ENCODE results near the gene GREB1.

The GREB1 gene

DNA sequence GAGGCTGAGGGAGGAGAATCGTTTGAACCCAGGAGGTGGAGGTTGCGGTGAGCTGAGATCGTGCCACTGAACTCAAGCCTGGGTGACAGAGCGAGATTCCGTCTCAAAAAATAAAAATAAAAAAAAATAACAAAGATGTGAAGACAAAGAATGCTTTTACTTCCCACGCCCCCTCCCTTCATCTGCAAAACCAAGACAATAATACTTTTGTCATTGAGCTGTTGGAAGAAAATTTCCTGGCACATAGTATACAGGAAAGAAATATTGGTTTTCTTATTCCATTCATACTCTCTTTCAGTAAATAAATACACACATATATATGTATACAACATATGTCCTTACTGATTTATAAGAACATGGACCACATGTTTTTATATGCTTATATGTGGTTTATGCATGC lies 12.2 kb downstream of the GREB1 start:
- Histone ChIP-seq H3K18ac (ENCODE audit: low read length) (no peak overlapping the region), H3K14ac (ENCODE audit: low read length) (no peak overlapping the region), H2AFZ (ENCODE audit: insufficient read depth, low read length, poor library complexity) (no peak overlapping the region)

DNA sequence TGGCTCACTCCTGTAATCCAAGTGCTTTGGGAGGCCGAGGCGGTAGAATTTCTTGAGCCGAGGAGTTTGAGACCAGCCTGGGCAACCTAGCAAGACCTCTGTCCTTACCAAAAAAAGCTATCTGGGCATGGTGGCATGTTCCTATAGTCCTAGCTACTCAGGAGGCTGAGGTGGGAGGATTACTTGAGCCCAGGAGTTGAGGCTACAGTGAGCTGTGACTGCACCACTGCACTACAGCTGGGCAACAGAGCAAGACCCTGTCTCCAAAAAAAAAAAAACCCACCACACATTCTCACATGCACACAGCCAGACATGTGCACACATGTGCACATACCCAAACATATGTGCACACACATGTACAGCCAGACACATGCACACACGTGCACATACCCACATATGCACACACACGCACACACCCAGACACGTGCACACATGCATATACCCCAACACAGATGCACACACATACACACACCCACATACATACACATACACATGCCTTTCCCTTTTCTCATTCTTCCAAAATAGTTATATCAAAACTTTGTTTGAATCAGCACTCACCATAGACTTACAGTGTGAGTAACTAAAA lies 14.2 kb downstream of the GREB1 start:
- Histone ChIP-seq H3K14ac (ENCODE audit: low read length) (no peak overlapping the region), H2AK5ac (ENCODE audit: low read length) (no peak overlapping the region), H3K79me2 (ENCODE audit: control insufficient read depth, insufficient read depth, low read length, poor library complexity) (no peaks in the 10 kb centered on the region), H4K8ac (ENCODE audit: low read depth, low read length) (no peak overlapping the region), H3K36me3 (ENCODE audit: control insufficient read depth in 1 of 2, insufficient read depth in 2 of 2, low read length in 2 of 2) (no peaks in the 10 kb centered on the region), H2BK120ac (ENCODE audit: insufficient read depth, low read length, poor library complexity) (no peak overlapping the region), H3K23ac (ENCODE audit: low read length) (no peak overlapping the region), H3K4ac (ENCODE audit: low read depth, low read length) (no peak overlapping the region), H3K4me3 (ENCODE audit: low read depth, low read length) (no peak overlapping the region), H2AFZ (ENCODE audit: insufficient read depth, low read length, poor library complexity) (no peak overlapping the region), H2BK12ac (ENCODE audit: low read length) (no peak overlapping the region), H3K18ac (ENCODE audit: low read length) (no peak overlapping the region), H3K27me3 (ENCODE audit: insufficient read depth, low read length) (no peaks in the 10 kb centered on the region), H3K79me1 (ENCODE audit: low read length) (no peaks in the 10 kb centered on the region), H3K27ac (ENCODE audit: low read depth, low read length) (no peak overlapping the region), H3K9ac (ENCODE audit: low read length) (no peak overlapping the region), H3K9me3 (ENCODE audit: insufficient read depth, low read depth, low read length) (no peaks in the 10 kb centered on the region), H3K4me1 (ENCODE audit: control insufficient read depth in 1 of 2, insufficient read depth in 2 of 2, low read length in 2 of 2) (peaks cover 0 to 6% of the 10 kb centered on the region in 2 experiments), H2BK5ac (ENCODE audit: low read depth, low read length, poor library complexity) (no peak overlapping the region), H3K4me2 (ENCODE audit: low read length) (no peak overlapping the region), H4K91ac (ENCODE audit: low read depth, low read length) (no peak overlapping the region), H4K12ac (ENCODE audit: low read depth, low read length) (no peak overlapping the region)
- no CpG with 5 or more reads among the region's 6 CpGs for WGBS (ENCODE audit: extremely low coverage, insufficient coverage, insufficient read length)
- no peak for DNase-seq

More for the DNA sequence above, 12.2 kb downstream of the GREB1 start:
- Histone ChIP-seq H3K4me3 (ENCODE audit: low read depth, low read length) (no peak overlapping the region), H3K23ac (ENCODE audit: low read length) (no peak overlapping the region), H4K8ac (ENCODE audit: low read depth, low read length) (no peak overlapping the region), H3K9me3 (ENCODE audit: insufficient read depth, low read depth, low read length) (no peaks in the 10 kb centered on the region), H3K36me3 (ENCODE audit: control insufficient read depth in 1 of 2, insufficient read depth in 2 of 2, low read length in 2 of 2) (no peaks in the 10 kb centered on the region), H4K12ac (ENCODE audit: low read depth, low read length) (no peak overlapping the region), H3K27me3 (ENCODE audit: insufficient read depth, low read length) (no peaks in the 10 kb centered on the region), H2AK5ac (ENCODE audit: low read length) (no peak overlapping the region), H3K9ac (ENCODE audit: low read length) (no peak overlapping the region), H2BK12ac (ENCODE audit: low read length) (no peak overlapping the region), H3K79me1 (ENCODE audit: low read length) (no peaks in the 10 kb centered on the region), H3K4me2 (ENCODE audit: low read length) (no peak overlapping the region), H2BK120ac (ENCODE audit: insufficient read depth, low read length, poor library complexity) (no peak overlapping the region), H3K27ac (ENCODE audit: low read depth, low read length) (no peak overlapping the region), H3K79me2 (ENCODE audit: control insufficient read depth, insufficient read depth, low read length, poor library complexity) (no peaks in the 10 kb centered on the region), H2BK5ac (ENCODE audit: low read depth, low read length, poor library complexity) (no peak overlapping the region), H3K4me1 (ENCODE audit: control insufficient read depth in 1 of 2, insufficient read depth in 2 of 2, low read length in 2 of 2) (peaks cover 4 to 13% of the 10 kb centered on the region in 2 experiments), H3K4ac (ENCODE audit: low read depth, low read length) (no peak overlapping the region), H4K91ac (ENCODE audit: low read depth, low read length) (no peak overlapping the region)
- DNase-seq: no peak
- no CpG with 5 or more reads among the region's 6 CpGs for WGBS (ENCODE audit: extremely low coverage, insufficient coverage, insufficient read length)

DNA sequence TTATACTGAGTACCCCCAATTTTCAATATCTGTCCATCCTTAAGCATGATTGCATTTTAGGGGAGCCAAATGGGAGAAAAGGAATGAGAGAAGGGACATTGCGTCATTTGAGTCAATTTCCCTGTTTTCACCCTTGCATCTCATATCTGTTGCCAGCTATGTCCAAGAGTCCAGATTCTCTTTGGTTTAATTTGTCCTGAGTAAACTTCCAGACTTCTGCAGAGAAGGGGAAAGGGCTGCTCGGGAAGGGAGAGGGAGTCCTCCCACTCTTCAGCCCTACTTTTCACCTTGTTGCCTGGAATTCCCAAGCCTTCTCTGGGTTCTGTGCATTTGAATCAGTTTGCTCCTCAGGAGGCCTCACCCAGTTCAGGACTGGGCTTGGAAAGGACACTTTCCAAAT lies 16.5 kb downstream of the GREB1 start:
- peaks cover 10% of the 10 kb centered on the region in 2 experiments for H3K4me1 ChIP-seq (ENCODE audit: control insufficient read depth in 1 of 2, insufficient read depth in 2 of 2, low read length in 2 of 2)
- H3K14ac ChIP-seq (ENCODE audit: low read length): no peak overlapping the region
- H2BK120ac ChIP-seq (ENCODE audit: insufficient read depth, low read length, poor library complexity): no peak overlapping the region
- no peaks in the 10 kb centered on the region for H3K36me3 ChIP-seq (ENCODE audit: control insufficient read depth in 1 of 2, insufficient read depth in 2 of 2, low read length in 2 of 2)
- DNase-seq: no peak
- H2BK12ac ChIP-seq (ENCODE audit: low read length): no peak overlapping the region
- H4K12ac ChIP-seq (ENCODE audit: low read depth, low read length): no peak overlapping the region
- H3K4me2 ChIP-seq (ENCODE audit: low read length): no peak overlapping the region
- H3K23ac ChIP-seq (ENCODE audit: low read length): no peak overlapping the region
- no peak overlapping the region for H3K4me3 ChIP-seq (ENCODE audit: low read depth, low read length)
- no peaks in the 10 kb centered on the region for H3K79me2 ChIP-seq (ENCODE audit: control insufficient read depth, insufficient read depth, low read length, poor library complexity)
- no peak overlapping the region for H4K8ac ChIP-seq (ENCODE audit: low read depth, low read length)
- no peak overlapping the region for H3K4ac ChIP-seq (ENCODE audit: low read depth, low read length)
- no peak overlapping the region for H2BK5ac ChIP-seq (ENCODE audit: low read depth, low read length, poor library complexity)
- H2AFZ ChIP-seq (ENCODE audit: insufficient read depth, low read length, poor library complexity): no peak overlapping the region
- no peak overlapping the region for H2AK5ac ChIP-seq (ENCODE audit: low read length)
- WGBS (ENCODE audit: extremely low coverage, insufficient coverage, insufficient read length): no CpG with 5 or more reads among the region's 2 CpGs
- no peak overlapping the region for H3K18ac ChIP-seq (ENCODE audit: low read length)
- no peak overlapping the region for H3K9ac ChIP-seq (ENCODE audit: low read length)
- H3K27me3 ChIP-seq (ENCODE audit: insufficient read depth, low read length): no peaks in the 10 kb centered on the region
- no peaks in the 10 kb centered on the region for H3K9me3 ChIP-seq (ENCODE audit: insufficient read depth, low read depth, low read length)
- H3K79me1 ChIP-seq (ENCODE audit: low read length): no peaks in the 10 kb centered on the region
- no peak overlapping the region for H4K91ac ChIP-seq (ENCODE audit: low read depth, low read length)
- H3K27ac ChIP-seq (ENCODE audit: low read depth, low read length): no peak overlapping the region

DNA sequence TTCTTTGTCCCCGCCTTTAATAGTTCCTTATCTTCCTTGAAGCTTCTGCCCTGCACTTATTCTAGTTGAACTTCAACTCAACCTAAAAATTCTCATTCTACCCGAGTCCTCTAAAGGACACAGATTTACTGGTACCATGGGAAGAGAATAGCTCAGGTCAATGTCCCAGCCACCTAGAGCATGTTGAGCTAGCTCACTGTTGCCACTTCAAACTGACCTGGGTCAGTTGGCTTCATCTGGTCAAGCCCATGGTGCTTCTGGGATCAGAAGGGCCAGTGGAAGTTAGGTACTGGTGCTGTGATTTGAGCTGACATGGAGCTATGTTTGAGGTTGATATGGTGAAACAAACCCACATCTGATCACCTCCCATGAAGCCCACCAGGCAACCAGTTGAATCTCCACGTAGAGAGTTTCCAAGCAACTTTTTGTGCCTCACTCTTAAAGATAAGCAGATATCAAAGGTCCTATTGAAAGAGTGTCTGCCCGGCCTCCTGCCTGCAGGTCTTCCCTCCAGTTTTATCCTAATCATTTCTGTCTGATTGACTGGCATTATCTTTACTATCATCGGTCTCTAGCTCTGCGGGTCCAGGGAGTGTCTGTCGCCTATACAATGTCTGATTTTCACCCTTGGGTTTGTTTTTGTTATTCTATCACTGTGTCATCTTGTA lies 17.2 kb downstream of the GREB1 start:
- H3K27ac ChIP-seq (ENCODE audit: low read depth, low read length): no peak overlapping the region
- H2AK5ac ChIP-seq (ENCODE audit: low read length): no peak overlapping the region
- no peaks in the 10 kb centered on the region for H3K36me3 ChIP-seq (ENCODE audit: control insufficient read depth in 1 of 2, insufficient read depth in 2 of 2, low read length in 2 of 2)
- no peak overlapping the region for H2BK5ac ChIP-seq (ENCODE audit: low read depth, low read length, poor library complexity)
- no peak overlapping the region for H3K4me2 ChIP-seq (ENCODE audit: low read length)
- H3K9me3 ChIP-seq (ENCODE audit: insufficient read depth, low read depth, low read length): no peaks in the 10 kb centered on the region
- no peak overlapping the region for H4K8ac ChIP-seq (ENCODE audit: low read depth, low read length)
- no peak overlapping the region for H3K4me3 ChIP-seq (ENCODE audit: low read depth, low read length)
- no peak overlapping the region for H3K4ac ChIP-seq (ENCODE audit: low read depth, low read length)
- no peak overlapping the region for H2AFZ ChIP-seq (ENCODE audit: insufficient read depth, low read length, poor library complexity)
- H2BK120ac ChIP-seq (ENCODE audit: insufficient read depth, low read length, poor library complexity): no peak overlapping the region
- H3K14ac ChIP-seq (ENCODE audit: low read length): no peak overlapping the region
- no peaks in the 10 kb centered on the region for H3K79me2 ChIP-seq (ENCODE audit: control insufficient read depth, insufficient read depth, low read length, poor library complexity)
- no peak overlapping the region for H3K18ac ChIP-seq (ENCODE audit: low read length)
- H3K79me1 ChIP-seq (ENCODE audit: low read length): no peaks in the 10 kb centered on the region
- DNase-seq: no peak
- H3K27me3 ChIP-seq (ENCODE audit: insufficient read depth, low read length): no peaks in the 10 kb centered on the region
- no peak overlapping the region for H3K9ac ChIP-seq (ENCODE audit: low read length)
- no CpG with 5 or more reads among the region's 7 CpGs for WGBS (ENCODE audit: extremely low coverage, insufficient coverage, insufficient read length)
- no peak overlapping the region for H4K91ac ChIP-seq (ENCODE audit: low read depth, low read length)
- no peak overlapping the region for H3K23ac ChIP-seq (ENCODE audit: low read length)
- H2BK12ac ChIP-seq (ENCODE audit: low read length): no peak overlapping the region
- peaks cover 11% of the 10 kb centered on the region in 2 experiments for H3K4me1 ChIP-seq (ENCODE audit: control insufficient read depth in 1 of 2, insufficient read depth in 2 of 2, low read length in 2 of 2)
- no peak overlapping the region for H4K12ac ChIP-seq (ENCODE audit: low read depth, low read length)

All from trophoblast cell (in vitro differentiated cells and primary cell).